HG03025 (cell line): Measurements from ENCODE around the gene IL1RN.
"Not testable (repeated sequence)": the region's sequence is repeated elsewhere in the genome, so short reads cannot be mapped to it uniquely, and the experiment has no call there.

Experiments
- ATAC-seq: cut with Tn5 transposase; IDR thresholded peaks from one replicate; pipeline ENCODE4 v1.9.1; 2021; ENCODE audit warnings: mild to moderate bottlenecking, moderate library complexity; ENCODE audit not compliant: unreplicated experiment, low FRiP score

IL1RN gene, protein sequence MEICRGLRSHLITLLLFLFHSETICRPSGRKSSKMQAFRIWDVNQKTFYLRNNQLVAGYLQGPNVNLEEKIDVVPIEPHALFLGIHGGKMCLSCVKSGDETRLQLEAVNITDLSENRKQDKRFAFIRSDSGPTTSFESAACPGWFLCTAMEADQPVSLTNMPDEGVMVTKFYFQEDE

DNA sequence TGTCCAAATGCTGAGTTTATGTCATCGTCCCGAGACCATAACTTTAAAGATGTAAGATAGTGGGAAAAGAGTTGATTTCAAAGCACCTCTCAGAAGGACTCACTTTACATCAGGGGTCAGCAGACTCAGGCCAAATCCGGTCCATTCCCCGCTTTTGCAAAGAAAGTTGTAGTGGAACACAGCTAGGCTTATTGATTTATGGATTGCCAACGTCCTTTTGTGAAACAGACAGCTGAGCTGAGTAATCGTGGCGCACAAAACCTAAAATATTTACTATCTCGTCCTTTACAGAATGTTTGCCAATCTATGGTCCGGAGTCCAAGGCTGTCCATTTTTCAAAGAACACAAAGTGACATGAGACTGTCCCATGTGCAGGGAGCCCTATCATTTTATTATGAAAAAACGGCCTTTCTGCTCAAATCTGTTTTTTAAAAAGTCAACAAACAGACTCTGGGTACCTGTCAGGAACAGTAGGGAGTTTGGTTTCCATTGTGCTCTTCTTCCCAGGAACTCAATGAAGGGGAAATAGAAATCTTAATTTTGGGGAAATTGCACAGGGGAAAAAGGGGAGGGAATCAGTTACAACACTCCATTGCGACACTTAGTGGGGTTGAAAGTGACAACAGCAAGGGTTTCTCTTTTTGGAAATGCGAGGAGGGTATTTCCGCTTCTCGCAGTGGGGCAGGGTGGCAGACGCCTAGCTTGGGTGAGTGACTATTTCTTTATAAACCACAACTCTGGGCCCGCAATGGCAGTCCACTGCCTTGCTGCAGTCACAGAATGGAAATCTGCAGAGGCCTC is at the start of gene IL1RN:
Gene IL1RN (plus strand): TSS at position 754 of the 801 bp plus-strand sequence. CDS start 27 bp downstream, at position 781.
- no peak for ATAC-seq

DNA sequence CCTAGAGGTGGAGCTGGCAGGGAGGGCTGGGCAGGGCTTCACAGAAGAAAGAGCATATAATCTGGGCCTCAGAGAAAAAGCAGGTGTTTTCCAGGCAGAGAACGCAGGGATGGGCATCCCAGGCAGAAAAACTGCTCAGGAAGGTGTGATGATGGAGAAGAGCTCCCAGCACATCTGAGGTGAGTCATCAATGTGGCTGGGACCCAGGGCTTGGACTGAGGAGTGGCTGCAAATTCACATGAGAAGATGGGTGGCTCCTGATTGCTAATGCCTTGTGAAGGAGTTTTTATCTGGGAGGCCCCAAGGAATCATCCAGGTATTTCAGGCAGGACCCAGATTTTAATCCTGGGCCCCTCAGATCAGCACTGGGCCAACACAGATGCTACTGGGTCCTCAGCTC is 49.5 kb upstream of the IL1RN start:
- ATAC-seq = no peak

DNA sequence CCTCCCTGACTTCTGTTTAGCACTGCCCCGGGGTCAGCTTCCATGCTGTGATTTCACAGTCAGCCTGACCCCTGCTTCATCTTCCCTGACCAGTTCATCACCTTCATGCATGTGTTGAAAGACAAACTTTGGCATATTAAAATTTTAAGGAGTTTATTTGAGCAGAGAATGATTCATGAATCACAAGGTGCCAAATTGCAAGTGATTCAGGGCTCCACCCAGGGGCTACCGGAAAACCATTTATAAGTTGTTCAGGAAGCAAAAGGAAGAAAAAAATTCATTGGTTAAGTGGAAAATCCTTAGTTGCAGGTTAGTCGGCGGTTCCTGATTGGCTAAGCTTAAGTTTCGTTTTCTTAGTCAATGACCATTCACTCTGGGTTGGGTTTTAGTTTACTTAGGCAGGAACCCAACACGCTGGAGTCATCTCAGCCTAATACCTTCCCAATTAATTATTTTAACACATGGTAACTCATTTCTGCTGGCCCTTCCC is 49.0 kb upstream of the IL1RN start:
- no peak for ATAC-seq

DNA sequence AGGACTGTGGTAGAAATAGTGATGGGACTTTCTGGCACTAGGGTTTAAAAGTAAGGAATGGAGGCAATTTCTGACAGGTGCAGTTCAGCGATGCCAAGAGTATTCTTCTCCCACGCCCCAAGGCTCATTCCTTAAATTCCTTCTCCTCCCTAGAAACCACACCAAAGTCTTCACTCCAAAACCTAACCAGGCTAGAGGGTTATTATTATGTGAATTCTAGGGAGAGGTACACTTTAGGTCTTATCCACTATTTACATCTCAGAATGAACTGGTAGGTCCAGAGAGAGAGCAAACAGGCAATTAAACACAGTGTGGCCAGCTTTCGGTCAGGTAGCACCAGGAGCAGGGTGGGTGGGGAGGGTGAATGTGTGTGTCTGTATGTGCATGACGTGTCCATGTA is 48.3 kb upstream of the IL1RN start:
- no peak for ATAC-seq

DNA sequence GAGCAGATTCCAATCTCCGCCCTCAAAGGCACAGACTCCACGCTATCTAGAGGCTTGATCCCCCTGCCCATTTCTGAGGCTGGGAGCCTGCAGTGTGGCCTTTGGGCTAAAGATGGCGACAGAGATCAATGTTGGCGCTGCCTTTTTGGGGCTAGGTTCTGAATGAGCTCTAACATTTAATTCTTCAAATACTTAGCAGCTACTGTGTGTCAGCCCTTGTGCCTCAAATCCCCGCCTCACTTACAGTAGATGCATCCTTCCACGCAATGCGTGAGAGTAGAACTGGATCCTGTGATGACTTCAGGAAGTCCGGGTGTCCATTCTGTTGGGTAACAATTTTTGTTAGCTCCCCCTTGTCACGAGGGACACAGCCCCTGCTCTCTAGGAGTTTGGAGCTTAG is 47.3 kb upstream of the IL1RN start:
- ATAC-seq = no peak

DNA sequence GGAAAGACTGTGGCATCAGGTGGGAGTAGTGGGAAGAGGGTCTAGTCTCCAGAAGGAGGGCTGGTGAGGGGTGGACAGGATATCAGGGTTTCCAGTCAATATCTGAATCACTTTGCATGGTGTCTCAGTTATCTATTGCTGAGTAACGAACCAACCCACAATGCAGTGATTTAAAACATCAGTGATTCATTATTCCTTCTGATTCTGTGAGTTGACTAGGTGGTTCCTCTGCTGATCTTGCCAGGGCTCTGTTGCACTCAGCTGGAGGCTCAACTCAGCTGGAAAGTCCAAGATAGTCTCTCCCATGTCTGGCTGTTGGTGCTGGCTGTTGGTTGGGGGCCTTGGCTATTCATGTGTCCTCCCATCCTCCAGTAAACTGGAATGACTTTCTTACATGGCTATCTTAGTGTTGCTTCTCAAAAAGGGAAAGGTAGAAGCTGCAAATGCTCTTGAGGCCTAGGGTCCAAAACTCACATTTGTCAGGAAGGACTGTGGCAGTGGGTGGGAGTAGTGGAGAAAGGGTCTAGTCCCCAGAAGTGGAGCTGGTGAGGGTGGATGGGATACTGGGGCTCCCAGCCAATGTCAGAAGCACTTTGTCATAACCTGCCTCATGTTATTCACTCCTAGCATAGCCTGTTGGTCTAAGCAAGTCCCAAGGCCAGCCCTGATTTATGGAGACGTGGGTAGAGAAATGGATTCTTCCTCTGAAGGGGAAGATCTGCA is 45.7 kb upstream of the IL1RN start:
- ATAC-seq = no peak

DNA sequence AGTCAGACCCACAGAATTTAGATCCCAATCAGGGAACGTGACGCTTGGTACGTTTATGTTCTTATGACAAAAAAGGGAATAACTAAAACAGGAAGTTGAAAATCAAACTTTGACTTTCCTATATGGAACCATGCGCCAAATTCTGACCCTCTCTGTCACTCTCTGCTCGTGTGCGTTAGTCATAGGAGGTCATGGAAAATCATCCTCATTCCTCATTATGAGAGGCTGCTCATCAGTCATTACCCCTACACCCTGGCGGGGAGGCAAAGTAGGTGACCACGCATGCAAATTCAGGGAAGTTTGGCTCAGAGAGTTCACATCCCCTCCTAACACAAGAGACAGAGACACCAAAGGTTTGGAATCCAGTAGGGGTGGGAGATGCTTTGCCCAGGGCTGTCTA is 44.1 kb upstream of the IL1RN start:
- no peak for ATAC-seq

DNA sequence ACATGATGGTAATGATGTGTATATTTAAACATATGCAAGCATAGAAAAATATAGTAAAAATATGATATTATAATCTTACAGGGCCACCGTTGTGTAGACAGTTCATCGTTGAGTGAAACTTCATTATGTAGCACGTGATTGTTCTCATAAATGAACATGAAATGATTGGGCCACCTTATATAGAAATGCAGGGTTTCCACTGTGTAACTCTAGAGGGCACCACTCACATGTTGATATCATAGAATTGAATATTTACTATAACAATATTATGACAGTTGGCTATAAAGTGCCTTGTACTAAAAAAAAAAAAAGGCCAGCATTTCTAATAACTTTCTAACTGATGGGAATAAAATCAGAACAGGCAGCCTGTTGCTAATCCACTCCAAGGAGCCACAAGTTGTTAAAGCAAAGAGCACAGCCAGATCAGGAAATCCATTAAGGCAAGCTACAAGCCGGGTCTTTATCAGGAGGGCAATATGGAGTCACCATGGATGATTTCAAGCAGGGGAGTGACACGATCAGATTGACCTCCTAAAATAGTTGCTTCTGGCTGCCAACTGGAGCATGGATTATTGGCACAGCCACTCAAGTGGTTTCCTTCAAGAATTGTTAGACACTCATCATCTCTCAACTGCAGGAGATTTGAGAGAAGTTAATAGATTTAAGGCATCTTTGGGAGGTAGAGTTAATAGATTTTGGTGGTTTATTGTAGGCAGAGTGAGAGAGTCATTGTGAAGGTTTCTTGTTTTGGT is 43.0 kb upstream of the IL1RN start:
- no peak for ATAC-seq

DNA sequence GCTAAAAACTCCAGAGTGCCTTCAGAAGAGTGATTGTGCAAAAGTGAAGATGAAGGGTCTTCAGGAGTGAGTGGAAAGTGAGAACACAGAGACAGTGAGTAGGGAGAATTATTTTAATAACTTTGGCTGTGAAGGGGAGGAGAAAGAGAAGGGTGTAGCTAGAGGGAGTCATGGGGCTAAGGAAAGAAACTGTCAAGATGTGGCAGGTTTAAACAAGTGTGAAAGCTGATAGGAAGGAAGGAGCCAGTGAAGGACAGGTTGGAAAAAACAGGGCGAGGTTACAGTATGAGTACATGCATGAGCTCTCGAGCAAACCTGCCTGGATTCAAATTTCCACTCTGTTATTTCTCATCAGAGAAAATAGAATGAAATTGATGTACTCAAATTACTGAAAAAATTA is 41.9 kb upstream of the IL1RN start:
- no peak for ATAC-seq

DNA sequence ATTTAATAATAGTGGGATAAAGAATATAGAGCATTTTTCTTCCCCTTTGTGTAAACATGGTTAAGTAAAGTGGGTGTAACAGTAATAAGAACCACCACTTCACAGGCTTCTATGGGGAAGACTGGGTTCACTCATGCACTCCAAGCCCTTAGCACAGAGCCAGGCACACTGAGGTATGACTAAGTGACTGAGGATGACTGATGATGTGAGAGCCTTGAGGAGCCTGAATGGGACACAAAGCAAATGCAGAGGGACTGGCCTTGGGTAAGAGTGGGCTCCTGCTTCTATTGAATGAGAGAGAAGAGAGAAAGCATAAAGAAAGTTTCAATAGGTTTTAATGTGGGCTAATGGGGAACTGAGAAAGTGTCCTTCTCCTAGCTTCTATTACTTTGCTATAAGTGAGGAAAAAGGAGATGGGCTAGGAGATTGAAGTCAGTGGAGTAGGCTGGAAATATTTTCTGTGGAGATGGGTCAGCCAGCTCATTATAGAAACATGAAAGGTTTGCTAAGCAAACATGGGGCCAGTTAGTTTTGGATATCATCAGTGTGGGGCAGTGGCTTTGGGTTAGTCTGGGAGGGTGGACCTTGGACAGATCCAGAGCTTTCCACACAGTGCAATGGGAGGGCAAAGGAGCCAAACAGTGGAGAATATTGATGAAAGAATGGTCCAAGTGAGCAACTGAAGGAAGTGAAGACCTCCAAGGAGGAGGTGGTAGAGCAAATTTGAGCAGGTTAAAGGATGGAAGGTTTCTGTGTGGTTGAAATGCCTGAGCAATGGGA is 39.0 kb upstream of the IL1RN start:
- no peak for ATAC-seq

DNA sequence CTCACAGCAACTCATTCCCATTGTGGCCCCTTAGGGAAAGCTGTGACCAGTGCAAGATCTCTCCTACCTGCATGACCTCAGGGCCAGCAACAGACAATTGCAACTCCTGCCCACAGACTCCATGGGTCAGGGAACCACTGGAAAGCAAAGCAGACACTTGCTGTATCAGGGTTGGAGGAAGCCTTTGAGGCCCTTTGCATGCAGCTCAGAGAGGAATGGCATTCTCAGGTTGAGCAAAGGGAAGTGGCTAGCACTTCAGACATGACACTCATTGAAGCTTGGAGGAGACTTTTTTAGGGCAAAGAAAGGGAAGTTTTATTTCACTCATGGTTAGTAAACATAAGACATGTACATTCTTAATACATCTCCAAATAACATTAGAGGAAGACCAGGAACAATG is 37.5 kb upstream of the IL1RN start:
- no peak for ATAC-seq

DNA sequence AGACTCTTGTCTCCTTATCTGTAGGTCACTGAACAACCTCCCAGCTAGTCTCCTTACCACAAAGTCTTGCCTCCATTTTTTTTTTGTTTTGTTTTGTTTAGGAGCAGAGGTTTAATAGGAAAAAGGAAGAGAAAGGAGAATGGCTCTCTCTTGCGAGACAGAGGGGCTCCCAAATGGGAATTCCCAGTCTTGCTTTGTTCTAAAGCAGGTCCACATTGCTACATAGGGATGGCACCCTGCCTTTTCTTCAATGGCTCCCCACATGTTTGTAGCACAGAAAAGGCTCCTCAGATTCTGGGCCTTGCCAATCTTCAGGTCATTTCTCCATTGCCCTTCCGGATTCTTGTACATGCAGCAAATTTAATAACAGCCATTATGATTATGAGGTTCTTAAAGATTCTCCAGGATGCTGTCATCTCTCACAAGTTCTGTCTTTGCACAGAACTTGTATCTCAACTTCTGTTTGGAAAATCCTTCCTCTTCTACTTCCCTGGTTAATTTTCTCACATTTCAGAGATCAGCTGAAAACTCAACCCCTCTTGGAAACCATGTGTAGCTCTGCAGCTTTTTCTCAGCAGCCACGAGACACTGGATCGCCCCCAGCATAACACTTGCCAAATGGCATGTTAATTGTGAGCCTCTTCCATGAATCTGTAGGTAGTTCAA is 36.0 kb upstream of the IL1RN start:
- no peak for ATAC-seq

DNA sequence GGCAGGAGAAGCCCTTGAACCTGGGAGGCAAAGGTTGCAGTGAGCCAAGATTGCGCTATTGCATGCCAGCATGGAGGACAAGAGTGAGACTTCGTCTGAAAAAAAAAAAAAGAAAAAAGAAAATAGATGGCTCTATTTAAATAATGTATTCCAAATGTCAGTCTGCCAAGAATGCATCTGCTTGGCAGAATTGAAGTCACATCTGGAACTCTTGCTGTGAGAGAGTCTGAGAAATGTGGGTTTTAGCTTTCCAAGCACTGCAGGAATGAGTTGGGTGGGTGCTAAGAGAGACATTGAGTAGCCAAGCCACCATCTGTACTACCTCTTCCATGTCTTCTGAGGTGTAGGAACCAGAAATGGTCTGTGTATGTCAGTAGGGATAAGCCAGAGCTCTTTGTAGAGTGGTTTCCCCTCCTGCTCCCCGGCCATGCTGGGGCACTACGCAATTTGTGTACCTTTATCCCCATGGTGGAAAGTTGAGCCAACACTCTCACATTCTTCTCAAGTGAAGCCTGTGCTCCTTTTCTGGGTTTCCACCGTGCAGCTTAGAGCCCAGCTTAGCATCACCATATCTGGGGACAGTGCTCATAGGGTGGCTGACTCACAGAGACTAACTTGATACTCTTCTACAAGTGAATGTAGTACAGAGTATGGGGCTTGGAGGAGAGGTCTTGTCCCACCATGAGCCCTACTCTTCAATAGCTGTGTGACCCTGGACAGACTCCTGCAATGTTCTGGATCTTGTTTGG is 34.4 kb upstream of the IL1RN start:
- no peak for ATAC-seq

DNA sequence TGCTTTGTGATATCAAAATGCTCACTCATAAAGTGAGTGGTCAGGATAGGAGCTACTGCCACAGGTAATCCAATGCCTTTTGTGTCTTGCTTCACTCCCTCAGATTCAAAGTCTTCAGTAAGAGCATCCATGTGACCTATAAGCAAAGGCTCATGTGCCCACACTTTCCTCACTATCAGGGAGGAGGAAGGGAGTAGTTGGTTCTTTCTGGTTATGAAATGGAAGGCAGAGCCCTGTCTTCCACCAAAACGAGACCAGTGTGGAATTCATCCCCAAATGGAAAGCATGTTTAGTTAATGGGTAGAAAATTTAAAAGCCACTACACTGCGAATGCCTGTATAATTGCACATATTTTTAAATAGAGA is 33.8 kb upstream of the IL1RN start:
- ATAC-seq = no peak

DNA sequence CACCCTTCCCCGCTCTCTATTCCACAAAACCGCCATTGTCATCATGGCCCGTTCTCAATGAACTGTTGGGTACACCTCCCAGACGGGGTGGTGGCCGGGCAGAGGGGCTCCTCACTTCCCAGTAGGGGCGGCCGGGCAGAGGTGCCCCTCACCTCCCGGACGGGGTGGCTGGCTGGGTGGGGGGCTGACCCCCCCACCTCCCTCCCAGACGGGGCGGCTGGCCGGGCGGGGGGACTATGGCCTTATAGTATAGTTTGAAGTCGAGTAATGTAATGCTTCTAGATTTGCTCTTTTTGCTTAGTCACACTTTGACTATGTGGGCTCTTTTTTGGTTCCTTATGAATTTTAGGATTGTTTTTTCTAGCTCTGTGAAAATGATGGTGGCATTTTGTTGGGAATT is 31.1 kb upstream of the IL1RN start:
- not testable (repeated sequence) for ATAC-seq

DNA sequence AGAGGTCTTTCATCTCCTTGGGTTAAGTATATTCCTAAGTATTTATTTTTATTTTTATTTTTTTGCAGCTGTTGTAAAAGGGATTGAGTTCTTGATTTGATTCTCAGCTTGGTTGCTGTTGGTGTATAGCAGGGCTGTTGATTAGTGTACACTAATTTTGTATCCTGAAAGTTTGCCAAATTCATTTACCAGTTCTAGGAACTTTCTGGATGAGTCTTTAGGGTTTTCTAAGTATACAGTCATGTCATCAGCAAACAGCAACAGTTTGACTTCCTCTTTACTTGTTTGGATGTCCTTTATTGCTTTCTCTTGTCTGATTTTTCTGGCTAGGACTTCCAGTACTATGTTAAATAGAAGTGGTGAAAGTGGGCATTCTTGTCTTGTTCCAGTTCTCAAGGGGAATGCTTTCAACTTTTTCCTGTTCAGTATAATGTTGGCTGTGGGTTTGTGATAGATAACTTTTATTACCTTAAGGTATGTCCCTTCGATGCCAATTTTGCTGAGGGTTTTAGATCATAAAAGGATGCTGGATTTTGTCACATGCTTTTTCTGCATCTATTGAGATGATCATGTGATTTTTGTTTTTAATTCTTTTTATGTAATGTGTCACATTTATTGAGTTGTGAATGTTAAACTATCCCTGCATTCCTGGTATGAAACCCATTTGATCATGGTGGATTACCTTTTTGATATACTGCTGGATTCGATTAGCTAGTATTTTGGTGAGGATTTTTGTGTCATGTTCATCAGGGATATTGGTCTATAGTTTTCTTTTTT is 30.4 kb upstream of the IL1RN start:
- not testable (repeated sequence) for ATAC-seq

DNA sequence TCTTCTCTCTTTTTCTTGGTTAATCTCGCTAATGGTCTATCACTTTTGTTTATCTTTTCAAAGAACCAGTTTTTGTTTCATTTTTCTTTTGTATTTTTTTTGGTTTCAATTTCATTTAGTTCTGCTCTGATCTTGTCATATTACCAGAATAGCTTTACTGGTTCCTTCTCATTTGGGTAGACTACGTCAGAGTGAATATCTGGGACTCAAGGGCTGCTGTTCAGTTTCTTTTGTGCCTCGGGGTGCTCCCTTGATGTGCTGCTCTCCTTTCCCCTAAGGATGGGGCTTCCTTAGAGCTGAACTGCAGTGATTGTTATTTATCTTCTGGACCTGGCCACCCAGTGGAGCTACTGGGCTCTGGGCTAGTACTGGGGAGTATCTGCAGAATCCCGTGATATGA is 29.4 kb upstream of the IL1RN start:
- no peak for ATAC-seq

DNA sequence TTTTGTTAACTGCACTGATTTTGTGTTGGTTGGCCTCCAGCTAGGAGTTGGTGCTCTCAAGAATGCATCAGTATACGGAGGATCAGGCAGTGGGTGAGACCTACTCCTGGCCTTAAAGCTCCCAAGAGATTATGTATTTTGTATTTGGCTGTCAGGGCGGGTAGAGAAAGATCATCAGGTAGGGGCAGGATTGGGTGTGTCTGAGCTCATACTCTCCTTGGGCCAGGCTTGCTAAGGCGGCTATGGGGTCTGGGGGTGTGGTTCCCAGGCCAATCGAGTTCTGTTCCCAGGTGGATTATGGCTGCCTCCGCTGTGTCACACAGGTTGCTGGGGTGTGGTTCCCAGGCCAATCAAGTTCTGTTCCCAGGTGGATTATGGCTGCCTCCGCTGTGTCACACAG is 28.9 kb upstream of the IL1RN start:
- no peak for ATAC-seq
